LNCaP clone FGC (cell line): Measurements from ENCODE around the gene PPM1D.

Source experiments
- DNase-seq: peaks from one replicate; pipeline ENCODE4 v3.0.0-alpha.2; 2011; ENCODE audit warnings: low read depth
- H3K4me3 ChIP-seq: 2 replicates; pipeline ENCODE4 v1.5.1; 2011; ENCODE audit warnings: mild to moderate bottlenecking, low read depth, low read length, control low read depth
- TF ChIP-seq, protein P1 (sequence below): IDR thresholded peaks from 2 replicates; pipeline ENCODE4 v1.5.1; 2012; ENCODE audit warnings: mild to moderate bottlenecking; ENCODE audit not compliant: control insufficient read depth, insufficient read depth; ENCODE audit errors: extremely low read depth

The PPM1D gene

DNA sequence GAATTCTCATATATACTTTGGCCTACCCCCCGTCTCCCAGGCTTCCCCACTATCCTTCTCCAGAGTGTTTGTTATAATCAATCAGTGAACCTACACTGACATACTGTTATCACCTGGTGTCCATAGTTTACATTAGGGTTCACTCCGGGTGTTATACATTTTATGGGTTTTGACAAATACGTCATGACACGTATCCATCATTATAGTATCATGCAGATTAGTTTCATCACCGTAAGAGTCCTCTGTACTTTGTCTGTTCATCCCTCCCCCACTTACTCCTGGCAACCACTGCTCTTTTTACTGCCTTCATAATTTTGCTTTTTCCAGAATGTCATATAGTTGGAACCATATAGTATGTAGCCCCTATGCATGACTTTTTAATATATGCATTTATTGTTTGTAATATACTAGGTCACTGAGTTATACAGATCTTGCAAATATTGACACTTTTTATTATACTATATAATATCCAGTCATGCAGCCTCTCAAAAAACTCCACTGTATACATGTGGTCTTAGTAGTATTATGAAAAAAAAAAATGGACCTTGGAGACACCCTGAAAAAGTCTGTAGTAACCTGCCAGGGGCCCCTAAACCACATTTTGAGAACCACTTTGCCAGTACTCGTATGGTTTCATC, 28.4 kb downstream of the PPM1D start:
- DNase-seq: no peak
- no peak overlapping the region for H3K4me3 ChIP-seq
- TF ChIP-seq, protein P1, sequence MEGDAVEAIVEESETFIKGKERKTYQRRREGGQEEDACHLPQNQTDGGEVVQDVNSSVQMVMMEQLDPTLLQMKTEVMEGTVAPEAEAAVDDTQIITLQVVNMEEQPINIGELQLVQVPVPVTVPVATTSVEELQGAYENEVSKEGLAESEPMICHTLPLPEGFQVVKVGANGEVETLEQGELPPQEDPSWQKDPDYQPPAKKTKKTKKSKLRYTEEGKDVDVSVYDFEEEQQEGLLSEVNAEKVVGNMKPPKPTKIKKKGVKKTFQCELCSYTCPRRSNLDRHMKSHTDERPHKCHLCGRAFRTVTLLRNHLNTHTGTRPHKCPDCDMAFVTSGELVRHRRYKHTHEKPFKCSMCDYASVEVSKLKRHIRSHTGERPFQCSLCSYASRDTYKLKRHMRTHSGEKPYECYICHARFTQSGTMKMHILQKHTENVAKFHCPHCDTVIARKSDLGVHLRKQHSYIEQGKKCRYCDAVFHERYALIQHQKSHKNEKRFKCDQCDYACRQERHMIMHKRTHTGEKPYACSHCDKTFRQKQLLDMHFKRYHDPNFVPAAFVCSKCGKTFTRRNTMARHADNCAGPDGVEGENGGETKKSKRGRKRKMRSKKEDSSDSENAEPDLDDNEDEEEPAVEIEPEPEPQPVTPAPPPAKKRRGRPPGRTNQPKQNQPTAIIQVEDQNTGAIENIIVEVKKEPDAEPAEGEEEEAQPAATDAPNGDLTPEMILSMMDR: no peak

DNA sequence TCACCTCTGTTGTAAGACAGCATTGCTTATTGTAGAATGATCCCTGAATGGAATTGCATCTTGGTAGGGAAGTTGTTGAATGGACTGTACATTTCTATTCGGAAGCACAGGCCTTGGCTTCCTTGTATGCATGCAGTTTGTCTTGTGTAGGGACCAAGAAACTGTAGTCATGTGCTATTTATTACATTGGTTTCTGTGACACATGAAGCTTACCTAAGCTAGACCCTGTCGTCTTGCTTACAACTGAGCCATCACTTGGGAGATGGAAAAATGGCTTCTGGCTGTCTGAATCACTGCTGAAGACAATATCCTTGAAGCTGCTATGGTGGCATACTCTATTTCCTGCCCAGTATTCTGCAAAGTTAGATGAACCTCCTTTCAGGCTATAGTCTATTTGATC, 29.1 kb downstream of the PPM1D start:
- no peak overlapping the region for H3K4me3 ChIP-seq
- no peak for DNase-seq
- TF ChIP-seq, protein P1: no peak

DNA sequence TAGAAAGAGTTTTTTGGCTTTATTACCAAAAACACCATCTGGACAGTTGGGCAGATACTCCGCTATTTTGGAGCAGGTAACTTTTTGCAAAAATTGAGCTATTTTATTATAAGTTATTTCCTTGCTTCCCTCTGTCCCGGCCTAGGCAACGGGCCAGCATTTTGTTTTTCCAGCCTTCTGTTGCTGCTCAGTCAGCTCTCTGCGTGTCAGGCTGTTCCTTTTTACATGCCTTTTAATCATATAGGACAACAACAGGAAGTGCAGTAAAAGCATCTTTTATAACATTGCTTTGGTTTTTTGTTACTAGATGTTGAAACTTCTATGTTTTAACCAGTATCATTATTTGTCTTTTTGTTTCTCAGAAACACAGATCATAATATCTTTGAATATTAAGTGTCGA, 30.4 kb downstream of the PPM1D start:
- H3K4me3 ChIP-seq: peak overlapping the region; percentile 28; the same call in 1 of the 2 replicates
- DNase-seq: peak; percentile 65
- TF ChIP-seq, protein P1: no peak

DNA sequence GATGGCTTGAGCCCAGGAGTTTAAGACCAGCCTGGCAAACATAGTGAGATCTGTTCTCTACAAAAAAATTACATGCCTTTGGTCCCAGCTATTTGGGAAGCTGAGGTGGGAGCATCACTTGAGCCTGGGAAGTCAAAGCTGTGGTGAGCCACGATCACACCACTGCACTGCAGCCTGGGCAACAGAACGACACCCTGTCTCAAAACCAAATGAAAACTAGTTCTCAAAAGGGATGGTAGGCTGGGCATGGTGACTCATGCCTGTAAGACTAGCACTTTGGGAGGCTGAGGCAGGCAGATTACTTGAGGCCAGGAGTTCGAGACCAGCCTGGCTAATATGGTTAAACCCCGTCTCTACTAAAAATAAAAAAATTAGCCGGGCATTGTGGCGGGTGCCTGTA, 31.1 kb downstream of the PPM1D start:
- no peak for DNase-seq
- TF ChIP-seq, protein P1: no peak
- H3K4me3 ChIP-seq: no peak overlapping the region; the same call in 1 of the 2 replicates

DNA sequence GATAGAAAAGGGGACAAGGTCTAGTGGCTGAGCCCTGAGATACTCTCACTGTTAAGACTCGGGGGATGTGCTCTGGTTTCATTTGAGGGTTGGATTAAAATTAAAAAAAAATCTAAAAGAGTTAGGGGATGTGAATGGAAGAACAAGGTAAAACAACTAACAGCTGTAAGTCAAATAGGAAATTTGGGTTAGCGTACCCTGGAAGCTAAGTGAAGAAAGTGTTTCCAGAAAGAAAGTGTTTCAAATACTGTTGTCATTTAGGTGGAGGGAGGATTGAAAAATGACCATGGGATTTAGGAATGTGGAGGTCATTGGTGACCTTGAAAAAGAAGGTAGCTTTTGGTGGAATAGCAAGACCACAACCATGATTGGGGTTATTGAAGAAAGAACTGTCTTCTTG, 37.7 kb downstream of the PPM1D start:
- H3K4me3 ChIP-seq: no peak overlapping the region
- TF ChIP-seq, protein P1: no peak
- no peak for DNase-seq

DNA sequence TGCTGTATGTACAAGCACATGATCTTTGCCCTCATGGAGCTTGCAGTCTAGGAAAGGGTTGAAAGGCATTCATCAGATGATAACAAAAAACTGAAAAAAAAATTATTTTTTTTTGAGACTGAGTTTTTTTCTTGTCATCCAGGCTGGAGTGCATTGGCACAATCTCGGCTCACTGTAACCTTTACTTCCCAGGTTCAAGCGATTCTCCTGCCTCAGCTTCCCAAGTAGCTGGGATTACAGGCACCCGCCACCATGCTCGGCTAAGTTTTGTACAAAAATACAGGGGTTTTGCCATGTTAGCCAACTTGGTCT, 39.0 kb downstream of the PPM1D start:
- TF ChIP-seq, protein P1: no peak
- H3K4me3 ChIP-seq: no peak overlapping the region
- DNase-seq: no peak

DNA sequence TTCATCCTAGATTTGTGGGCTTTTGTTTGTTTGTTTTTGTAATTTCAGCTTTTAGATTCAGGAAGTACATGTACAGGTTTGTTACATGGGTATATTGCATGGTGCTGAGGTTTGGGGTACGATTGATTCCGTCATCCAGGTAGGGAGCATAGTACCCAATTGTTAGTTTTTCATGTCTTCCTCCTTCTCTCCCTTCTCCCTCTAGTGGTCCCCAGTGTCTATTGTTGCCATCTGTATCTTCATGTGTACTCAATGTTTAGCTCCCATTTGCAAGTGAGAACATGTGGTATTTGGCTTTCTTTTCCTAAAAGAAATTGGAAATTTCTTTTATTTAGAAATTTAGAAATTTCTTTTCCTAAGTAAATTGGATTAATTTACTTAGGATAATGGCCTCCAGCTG, 40.5 kb downstream of the PPM1D start:
- H3K4me3 ChIP-seq: no peak overlapping the region
- no peak for DNase-seq
- TF ChIP-seq, protein P1: peak; percentile 20; the same call in 1 of the 2 replicates
